ENCODE results near the gene ADTRP. TPM values are rescaled to one million over a fixed set of nuclear protein-coding genes. Genes with fewer than 3 reads are reported as not detected.

The ADTRP gene
- total RNA-seq, 1 donor from 2014 or later: 5.3 TPM

DNA sequence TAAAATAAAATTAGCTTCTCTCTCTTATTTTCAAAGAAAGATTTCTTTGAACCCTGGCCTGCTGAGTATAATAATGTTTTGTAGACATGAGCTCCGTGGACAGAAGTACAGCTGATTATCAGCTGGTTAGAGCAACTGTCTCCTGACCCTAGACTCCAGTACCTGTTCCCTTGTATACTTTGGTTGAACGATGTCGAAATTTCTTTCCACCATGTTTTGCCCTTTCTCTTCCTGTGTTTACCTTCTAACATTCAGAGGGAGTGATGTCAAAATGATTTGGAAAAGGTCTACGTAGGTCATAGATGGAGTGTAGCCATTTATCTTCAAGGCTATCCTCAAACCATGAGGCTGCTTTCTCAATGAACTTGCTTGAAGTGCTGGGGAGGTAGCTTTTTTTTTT is 16.8 kb upstream of the ADTRP start:
- DNase-seq: no peak
- Mint-ChIP-seq H3K36me3 (ENCODE audit: low read depth) (peaks cover 6% of the 10 kb centered on the region), H3K4me1 (peaks cover 6% of the 10 kb centered on the region), H3K4me3 (no peak overlapping the region), H3K27ac (no peak overlapping the region), H3K9me3 (peaks cover 15% of the 10 kb centered on the region), H3K27me3 (no peaks in the 10 kb centered on the region)
- intact Hi-C loops (cut with micrococcal nuclease): no loop called here

DNA sequence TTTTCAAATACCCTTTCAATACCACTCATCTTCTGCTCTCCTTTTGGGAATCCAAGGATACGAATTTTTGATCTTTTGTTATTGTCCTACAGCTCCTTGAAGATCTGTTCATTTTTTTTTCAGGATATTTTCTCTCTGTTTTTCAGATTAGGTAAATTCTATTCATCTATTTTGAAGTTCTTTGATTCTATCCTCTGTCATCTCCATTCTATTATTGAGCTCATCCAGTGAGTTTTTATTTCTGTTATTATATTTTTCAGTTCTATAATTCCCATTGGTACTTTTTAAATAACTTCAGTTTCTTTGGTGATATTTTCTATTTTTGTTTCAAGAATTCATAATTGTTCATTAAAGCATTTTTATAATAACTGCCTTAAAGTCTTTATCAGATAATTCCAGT is 14.7 kb upstream of the ADTRP start:
- no peak for DNase-seq
- H3K27ac Mint-ChIP-seq: no peak overlapping the region
- intact Hi-C loops (cut with micrococcal nuclease): no loop called here
- no peaks in the 10 kb centered on the region for H3K27me3 Mint-ChIP-seq
- H3K4me3 Mint-ChIP-seq: no peak overlapping the region
- H3K9me3 Mint-ChIP-seq: peaks cover 15% of the 10 kb centered on the region
- H3K4me1 Mint-ChIP-seq: peaks cover 6% of the 10 kb centered on the region
- peaks cover 6% of the 10 kb centered on the region for H3K36me3 Mint-ChIP-seq (ENCODE audit: low read depth)

DNA sequence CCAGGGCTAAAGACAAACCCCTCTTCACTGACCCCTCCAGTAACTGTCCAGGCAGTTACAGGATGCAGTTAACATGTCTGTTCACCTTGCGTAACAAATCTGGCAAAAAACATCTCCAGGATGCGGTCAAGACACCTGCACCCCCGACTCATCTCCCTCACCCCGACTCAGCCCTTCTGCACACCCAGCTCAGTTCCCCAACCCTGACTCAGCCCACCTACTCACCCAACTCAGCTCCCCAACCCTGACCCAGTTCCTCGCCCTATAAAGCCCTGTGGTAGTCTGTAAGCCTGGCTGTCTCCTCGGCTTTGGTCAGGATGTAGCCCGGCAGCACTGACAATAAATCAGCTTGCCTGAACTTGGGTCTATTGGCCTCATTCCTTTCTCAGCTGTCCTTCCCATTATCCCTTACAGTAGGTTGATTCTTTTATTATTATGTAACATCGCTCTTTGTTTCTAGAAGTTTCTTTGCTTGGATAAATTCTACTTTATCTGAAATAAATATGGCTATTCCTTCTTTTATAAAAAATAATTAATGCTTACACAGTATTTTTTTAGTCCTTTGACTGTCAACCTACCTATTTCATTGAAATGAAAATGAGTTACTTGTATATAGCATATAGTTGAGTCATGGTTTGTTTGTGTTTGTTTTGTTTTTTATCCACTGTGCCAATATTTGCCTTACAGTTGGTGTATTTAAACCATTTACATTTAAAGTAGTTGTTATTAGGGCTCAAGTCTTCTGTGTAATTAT is 12.9 kb upstream of the ADTRP start:
- Mint-ChIP-seq H3K4me3 (no peak overlapping the region), H3K36me3 (ENCODE audit: low read depth) (peaks cover 6% of the 10 kb centered on the region), H3K27me3 (no peaks in the 10 kb centered on the region), H3K4me1 (peaks cover 6% of the 10 kb centered on the region), H3K9me3 (peaks cover 15% of the 10 kb centered on the region), H3K27ac (no peak overlapping the region)
- DNase-seq: no peak
- intact Hi-C loops (cut with micrococcal nuclease): no loop called here

GRCh38 chr6:11789744-11790143 is 11.1 kb upstream of the ADTRP start:
- Mint-ChIP-seq H3K4me3 (no peak overlapping the region), H3K27ac (no peak overlapping the region), H3K27me3 (no peaks in the 10 kb centered on the region), H3K9me3 (peaks cover 15% of the 10 kb centered on the region), H3K4me1 (peaks cover 11% of the 10 kb centered on the region), H3K36me3 (ENCODE audit: low read depth) (peaks cover 6% of the 10 kb centered on the region)
- intact Hi-C loops (cut with micrococcal nuclease): loop anchor here (5.0 kb wide), 1 partner anchor 33 kb away; no protein-coding TSS in a partner anchor
- no peak for DNase-seq

GRCh38 chr6:11788043-11788442 is 9.4 kb upstream of the ADTRP start:
- H3K9me3 Mint-ChIP-seq: peaks cover 17% of the 10 kb centered on the region
- intact Hi-C loops (cut with micrococcal nuclease): loop anchor here (5.0 kb wide), 1 partner anchor 34 kb away; no protein-coding TSS in a partner anchor
- peaks cover 4% of the 10 kb centered on the region for H3K36me3 Mint-ChIP-seq (ENCODE audit: low read depth)
- H3K27me3 Mint-ChIP-seq: no peaks in the 10 kb centered on the region
- DNase-seq: no peak
- H3K4me1 Mint-ChIP-seq: peaks cover 11% of the 10 kb centered on the region
- H3K4me3 Mint-ChIP-seq: no peak overlapping the region
- H3K27ac Mint-ChIP-seq: no peak overlapping the region

DNA sequence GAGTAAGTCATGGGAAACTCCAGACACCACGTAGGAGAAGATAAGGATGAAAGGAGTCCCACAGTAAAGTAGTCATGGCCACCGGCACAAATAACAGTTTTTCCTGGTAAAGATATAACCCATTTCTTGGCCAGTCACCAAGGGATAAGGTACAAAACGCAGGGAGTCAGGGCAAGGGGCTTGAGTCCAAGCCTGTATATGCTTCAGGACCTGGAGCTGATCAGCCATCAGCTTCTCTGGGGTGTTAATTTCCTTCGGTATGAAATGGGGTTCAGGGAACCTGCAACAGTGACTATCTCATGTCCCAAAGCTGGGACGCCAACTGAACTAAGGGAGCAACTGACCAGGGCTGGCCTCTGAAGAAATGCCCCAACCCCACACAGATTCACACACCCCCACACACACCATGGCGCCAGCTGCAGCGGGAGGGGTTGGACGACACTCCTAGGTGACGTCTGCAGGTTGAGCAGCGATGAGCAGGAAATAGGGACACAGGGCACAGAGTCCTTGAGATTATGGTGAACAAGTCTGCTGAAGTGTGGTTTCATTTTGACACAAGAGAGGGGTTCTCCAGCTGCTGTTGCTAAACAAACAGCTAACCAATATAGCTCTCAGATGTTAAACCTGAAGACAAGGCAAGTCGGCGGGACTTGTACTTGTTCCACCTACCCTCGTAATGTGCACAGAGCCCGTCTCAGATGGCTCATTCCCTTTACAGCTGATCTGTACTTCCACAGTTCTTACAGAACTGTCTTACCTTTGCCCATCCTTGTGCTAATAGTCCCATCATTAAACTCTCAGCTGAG is 7.4 kb upstream of the ADTRP start:
- H3K9me3 Mint-ChIP-seq: peaks cover 10% of the 10 kb centered on the region
- DNase-seq: peak; percentile 82
- intact Hi-C loops (cut with micrococcal nuclease): loop anchor here (1.0 to 5.0 kb wide), 4 partner anchors 36 to 225 kb away; no protein-coding TSS in a partner anchor
- H3K36me3 Mint-ChIP-seq (ENCODE audit: low read depth): no peaks in the 10 kb centered on the region
- peaks cover 7% of the 10 kb centered on the region for H3K4me1 Mint-ChIP-seq
- H3K27ac Mint-ChIP-seq: peak overlapping the region; percentile 72
- no peaks in the 10 kb centered on the region for H3K27me3 Mint-ChIP-seq
- H3K4me3 Mint-ChIP-seq: peak overlapping the region; percentile 46

- intact Hi-C loops (cut with micrococcal nuclease): loop anchor here (5.0 kb wide), 1 partner anchor 37 kb away; no protein-coding TSS in a partner anchor
- H3K4me3 Mint-ChIP-seq: peak overlapping the region; percentile 46
- peaks cover 7% of the 10 kb centered on the region for H3K4me1 Mint-ChIP-seq
- H3K27ac Mint-ChIP-seq: peak overlapping the region; percentile 72
- no peaks in the 10 kb centered on the region for H3K36me3 Mint-ChIP-seq (ENCODE audit: low read depth)
- no peaks in the 10 kb centered on the region for H3K27me3 Mint-ChIP-seq
- H3K9me3 Mint-ChIP-seq: peaks cover 10% of the 10 kb centered on the region
- peak; percentile 73 for DNase-seq
Measured at GRCh38 chr6:11785415-11785773, 6.8 kb upstream of the ADTRP start.

DNA sequence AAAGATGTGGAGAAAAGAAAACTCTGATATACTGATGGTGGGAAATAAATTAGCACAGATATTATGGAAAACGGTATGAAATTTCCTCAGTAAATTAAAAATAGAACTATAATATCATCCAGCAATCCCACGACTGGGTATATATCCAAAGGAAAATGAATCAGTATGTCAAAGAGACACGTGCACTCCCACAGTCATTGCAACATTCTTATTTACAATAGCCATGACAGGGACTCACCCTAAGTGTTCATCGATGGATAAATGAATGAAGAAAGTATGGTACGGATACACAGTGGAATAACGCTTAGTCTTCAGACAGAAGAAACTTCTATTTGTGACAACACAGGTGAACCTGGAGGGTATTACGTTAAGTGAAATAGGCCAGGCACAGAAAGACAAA is 5.7 kb upstream of the ADTRP start:
- Mint-ChIP-seq H3K36me3 (ENCODE audit: low read depth) (no peaks in the 10 kb centered on the region), H3K27ac (no peak overlapping the region), H3K4me3 (no peak overlapping the region), H3K9me3 (peaks cover 10% of the 10 kb centered on the region), H3K4me1 (peaks cover 7% of the 10 kb centered on the region), H3K27me3 (no peaks in the 10 kb centered on the region)
- DNase-seq: no peak
- intact Hi-C loops (cut with micrococcal nuclease): no loop called here

DNA sequence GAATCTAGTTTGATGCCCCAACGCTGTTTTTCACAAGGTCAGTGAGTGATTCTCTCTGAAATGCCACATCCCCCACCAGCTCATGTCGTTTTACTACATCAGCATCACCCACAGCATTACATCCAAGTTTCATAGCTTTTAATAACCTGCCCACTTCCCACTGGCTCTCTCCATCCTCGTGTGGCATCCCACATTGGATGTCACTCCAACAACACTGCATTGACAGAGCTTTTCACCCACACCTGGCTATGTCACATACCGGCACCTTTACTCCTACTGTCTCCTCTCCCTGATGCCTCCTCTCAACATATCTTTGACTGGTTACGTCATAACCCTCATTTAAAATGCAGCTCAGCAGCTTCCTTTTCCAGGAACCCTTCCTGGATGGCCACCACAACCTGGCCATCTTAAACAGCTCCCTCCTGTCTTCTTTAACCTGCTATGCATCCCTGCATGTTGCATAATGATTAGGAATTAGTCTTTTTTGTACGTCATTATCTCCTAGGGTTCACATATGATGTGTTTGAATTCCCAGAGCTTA is 5.0 kb upstream of the ADTRP start:
- Mint-ChIP-seq H3K27ac (no peak overlapping the region), H3K4me3 (no peak overlapping the region), H3K9me3 (peaks cover 10% of the 10 kb centered on the region), H3K4me1 (peaks cover 7% of the 10 kb centered on the region), H3K36me3 (ENCODE audit: low read depth) (no peaks in the 10 kb centered on the region), H3K27me3 (no peaks in the 10 kb centered on the region)
- no peak for DNase-seq
- intact Hi-C loops (cut with micrococcal nuclease): no loop called here

- peaks cover 7% of the 10 kb centered on the region for H3K4me1 Mint-ChIP-seq
- no peaks in the 10 kb centered on the region for H3K36me3 Mint-ChIP-seq (ENCODE audit: low read depth)
- peaks cover 10% of the 10 kb centered on the region for H3K9me3 Mint-ChIP-seq
- no peaks in the 10 kb centered on the region for H3K27me3 Mint-ChIP-seq
- H3K27ac Mint-ChIP-seq: no peak overlapping the region
- intact Hi-C loops (cut with micrococcal nuclease): no loop called here
- no peak for DNase-seq
- H3K4me3 Mint-ChIP-seq: no peak overlapping the region
Measured at GRCh38 chr6:11782524-11782923, 3.9 kb upstream of the ADTRP start.

GRCh38 chr6:11780097-11780428 is 1.5 kb upstream of the ADTRP start:
- H3K27me3 Mint-ChIP-seq: no peaks in the 10 kb centered on the region
- H3K36me3 Mint-ChIP-seq (ENCODE audit: low read depth): no peaks in the 10 kb centered on the region
- no peak for DNase-seq
- no peak overlapping the region for H3K4me3 Mint-ChIP-seq
- no peaks in the 10 kb centered on the region for H3K4me1 Mint-ChIP-seq
- intact Hi-C loops (cut with micrococcal nuclease): no loop called here
- peaks cover 10% of the 10 kb centered on the region for H3K9me3 Mint-ChIP-seq
- no peak overlapping the region for H3K27ac Mint-ChIP-seq

DNA sequence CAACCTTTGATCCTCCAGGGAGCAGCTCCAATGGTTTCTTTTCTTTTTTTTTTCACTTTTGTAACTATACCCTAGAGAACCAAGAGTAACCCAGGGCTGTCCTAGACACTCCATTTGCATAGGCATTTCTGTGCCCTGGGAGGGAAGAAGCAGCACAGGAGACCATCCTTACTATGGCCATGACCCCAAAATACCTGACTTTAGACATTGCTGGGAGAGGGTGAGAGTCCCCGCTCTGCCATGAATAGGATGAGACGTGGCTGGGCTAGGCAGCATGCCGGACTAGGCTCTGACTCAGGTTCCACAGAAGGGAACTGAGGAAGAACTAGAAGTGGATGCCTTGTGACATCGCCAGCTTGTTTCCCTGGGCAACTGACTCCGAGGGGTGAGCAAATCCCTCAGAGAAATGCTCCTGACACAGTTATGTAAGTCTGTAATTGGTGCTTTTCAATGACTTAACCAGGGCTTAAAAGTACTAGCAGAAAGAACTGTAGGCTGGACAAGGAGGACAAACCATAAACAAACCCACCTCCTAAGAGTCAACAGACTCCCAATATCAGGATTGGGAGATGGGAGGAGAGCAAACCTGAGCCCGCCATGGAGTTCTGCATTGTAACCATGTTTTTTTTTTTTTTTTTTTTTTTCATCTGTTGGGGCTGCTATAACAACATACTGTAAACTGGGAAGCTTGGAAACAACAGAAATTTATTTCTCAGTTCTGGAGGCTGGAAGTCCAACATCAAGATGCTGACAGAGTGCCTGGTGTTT is 910 bp upstream of the ADTRP start:
- Mint-ChIP-seq H3K27ac (no peak overlapping the region), H3K36me3 (ENCODE audit: low read depth) (no peaks in the 10 kb centered on the region), H3K4me3 (no peak overlapping the region), H3K4me1 (no peaks in the 10 kb centered on the region), H3K9me3 (peaks cover 10% of the 10 kb centered on the region), H3K27me3 (no peaks in the 10 kb centered on the region)
- no peak for DNase-seq
- intact Hi-C loops (cut with micrococcal nuclease): no loop called here

GRCh38 chr6:11778036-11778435 is 567 bp downstream of the ADTRP start:
- Mint-ChIP-seq H3K27me3 (no peaks in the 10 kb centered on the region), H3K4me1 (no peaks in the 10 kb centered on the region), H3K27ac (no peak overlapping the region), H3K9me3 (peaks cover 2% of the 10 kb centered on the region), H3K4me3 (no peak overlapping the region), H3K36me3 (ENCODE audit: low read depth) (no peaks in the 10 kb centered on the region)
- intact Hi-C loops (cut with micrococcal nuclease): no loop called here
- no peak for DNase-seq
